Activated CD4-positive, alpha-beta T cell treated with anti-CD3 and anti-CD28 coated beads, Interleukin-2, amount 50 U/mL, for 4 hours (primary cell): ENCODE results near the gene CAPN8.

Experiments
- DNase-seq, 2 experiments: peaks; one replicate each; pipeline ENCODE4 v3.0.0-alpha.2; 2020

Gene CAPN8

DNA sequence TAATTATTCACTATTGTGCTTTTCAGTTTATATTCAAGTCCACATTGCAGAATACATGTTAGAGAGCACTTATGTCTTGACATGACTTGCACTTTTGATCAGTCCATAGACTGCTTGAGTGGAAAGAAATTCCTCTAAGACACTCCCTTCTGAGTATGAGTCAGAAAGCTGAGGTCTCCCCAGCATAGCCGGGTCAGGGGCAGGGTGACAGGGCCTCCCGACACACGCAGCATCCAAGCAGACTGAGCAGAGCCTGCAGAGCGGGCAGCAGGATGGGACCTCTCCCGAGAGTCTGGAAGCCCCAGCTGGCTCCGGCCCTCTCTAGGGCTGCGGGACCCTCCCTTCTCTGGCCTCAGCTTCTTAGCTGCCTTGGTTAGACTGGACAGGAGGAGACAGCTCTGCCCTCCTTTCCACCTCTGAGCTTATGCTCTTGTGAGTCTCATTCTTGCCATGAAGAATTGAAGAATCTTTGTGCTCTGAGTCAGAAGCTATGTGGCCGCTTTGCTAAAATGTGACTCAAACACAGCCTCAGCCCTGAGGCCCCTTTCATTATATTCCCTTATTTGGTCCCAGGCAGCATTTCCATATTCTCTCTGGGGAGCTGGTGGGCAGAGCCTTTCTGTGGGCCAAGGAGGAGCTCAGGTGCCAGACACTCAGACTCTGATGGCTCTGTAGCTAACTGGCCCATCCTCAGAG, 35.6 kb upstream of the CAPN8 start:
- DNase-seq, result no peak

DNA sequence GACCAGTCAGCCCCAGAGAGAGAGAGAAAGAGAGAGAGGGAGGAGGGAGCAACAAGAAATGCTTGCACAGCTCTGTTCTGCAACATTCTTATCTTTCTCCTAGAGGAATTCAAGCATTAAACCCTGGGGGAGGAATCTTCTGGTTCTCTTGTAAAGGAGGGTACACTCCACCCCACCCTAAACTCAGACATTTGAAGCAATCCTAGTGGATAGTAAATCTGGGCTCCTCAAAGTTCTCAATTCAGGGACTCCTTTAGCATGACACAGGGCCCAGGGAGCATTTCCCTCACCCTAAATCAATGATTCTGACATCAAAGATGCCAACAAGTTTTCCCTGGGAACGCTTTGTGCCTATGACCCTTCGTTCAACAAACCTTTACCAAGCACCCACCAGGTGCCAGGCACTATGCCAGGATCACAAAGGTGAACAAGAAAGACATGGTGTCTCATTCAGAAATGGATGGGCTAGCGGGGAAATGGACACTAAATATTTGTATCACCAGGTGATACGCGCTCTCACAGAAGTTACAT, 35.0 kb upstream of the CAPN8 start:
- no peak for DNase-seq

DNA sequence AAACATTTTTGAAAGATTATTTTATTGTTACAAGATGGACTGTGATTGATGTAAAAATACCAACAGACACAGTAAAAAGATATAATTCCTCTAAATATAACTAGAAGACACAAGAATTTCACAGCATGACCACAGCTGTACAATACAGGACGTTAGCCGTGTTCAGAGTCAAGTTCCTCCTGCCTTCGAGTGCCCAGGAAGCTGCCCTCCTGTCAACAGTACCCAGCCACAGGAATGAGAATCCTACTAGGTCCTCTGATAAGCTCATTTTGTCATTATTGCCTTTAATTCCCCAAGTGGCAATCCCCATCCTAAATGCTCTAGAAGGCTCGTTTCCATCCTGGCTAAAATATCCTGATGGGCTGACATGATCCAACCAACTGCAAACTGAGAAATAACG, 30.4 kb upstream of the CAPN8 start:
- DNase-seq, result no peak

DNA sequence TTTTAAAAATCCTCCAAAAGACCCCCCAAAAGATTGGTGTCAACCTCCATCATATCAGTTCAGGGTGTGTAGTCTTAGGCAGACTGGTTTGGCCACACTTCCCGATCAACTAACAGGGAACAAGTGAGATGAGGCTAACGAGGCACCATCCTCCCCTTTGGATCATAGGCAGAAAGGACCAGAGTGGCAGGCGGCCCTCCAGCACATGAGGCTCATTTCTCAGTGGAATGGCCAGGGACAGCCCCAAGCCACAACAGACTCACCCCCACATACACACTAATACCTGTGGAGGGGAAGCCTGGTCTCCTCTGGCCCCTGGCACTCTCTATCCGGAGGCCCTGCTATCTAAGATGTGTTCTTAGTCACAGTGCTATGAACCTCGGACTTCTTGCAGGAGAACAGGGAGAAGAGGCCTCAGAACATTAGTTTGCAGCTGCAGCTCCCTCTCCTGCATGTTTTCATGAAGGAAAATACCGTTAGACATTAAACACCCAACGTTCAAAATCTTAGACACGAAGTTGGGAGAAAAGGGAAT, 29.6 kb upstream of the CAPN8 start:
- no peak for DNase-seq

DNA sequence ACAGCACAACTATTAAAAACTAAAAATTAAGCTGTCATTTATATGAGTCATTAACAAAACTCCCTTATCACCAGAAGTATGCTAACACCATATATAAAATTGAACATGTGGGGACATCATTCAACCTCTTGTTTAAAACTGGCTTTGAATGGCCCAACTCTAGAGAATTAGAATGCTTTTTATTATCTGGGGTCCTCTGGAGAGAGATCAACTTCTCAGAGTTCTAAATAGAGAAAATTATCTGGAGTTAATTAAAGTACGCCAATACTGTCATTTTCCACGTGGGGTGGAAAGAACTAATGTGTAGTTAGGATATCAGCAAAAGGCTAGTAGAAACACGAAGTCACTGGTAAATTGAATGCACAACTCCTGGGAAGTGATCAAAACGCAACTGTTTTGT, 25.6 kb upstream of the CAPN8 start:
- DNase-seq, result no peak

DNA sequence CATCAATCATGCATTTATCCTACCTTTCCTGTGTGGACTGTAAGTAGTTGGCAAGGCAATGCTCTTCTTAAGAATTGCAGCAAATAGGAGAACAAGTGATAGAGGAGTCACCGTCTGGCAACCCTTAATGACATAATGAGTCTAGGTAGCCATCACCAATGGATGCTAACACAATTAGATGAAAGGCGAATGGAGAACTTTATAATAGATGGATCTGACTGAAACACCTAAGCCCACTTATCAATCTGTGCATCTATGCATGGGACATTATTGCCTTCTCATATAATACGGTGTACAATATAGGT, 18.9 kb upstream of the CAPN8 start:
- no peak for DNase-seq

DNA sequence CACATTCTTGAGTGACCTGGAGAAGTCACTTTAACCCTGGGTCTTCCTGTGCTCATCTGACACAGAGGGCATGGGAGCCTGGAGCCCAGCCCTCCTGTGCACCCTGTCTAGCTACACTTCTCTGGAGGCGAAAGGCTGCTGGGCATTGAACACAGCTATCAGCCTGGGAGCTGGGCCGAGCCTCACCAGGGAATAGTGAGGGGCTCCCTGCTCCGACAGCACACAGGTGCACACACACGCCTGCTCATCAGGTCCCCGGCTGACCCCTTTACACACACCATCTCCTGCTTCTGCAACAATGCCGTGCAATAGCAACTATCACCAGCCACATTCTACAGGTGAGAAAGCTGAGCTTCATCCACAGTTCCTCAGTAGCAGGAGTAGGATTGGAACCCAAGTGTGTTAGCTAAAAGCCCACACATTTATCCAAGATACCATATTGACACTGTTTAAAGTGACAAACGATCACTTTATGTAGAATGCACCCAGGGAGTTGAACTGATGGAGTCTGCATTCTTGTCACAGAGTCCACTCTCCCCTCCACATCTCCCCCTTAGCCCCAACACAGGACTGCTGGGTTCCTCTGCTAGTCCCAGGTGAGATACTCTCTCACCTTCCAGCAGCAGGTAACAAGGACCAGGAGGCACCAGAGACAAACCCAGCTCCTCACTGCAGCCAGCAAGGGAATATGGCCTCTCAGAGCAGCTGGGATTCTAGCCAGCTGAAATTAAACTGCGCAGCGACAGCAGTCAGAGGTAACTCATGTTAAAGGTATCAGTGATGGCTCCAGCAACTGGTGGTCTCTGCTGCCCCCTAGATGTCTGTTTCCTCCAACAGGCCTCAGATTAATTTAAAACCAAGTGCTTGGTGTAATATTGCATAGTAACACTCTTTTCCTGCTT, 18.3 kb upstream of the CAPN8 start:
- peak; percentile 53 to 55 for DNase-seq

DNA sequence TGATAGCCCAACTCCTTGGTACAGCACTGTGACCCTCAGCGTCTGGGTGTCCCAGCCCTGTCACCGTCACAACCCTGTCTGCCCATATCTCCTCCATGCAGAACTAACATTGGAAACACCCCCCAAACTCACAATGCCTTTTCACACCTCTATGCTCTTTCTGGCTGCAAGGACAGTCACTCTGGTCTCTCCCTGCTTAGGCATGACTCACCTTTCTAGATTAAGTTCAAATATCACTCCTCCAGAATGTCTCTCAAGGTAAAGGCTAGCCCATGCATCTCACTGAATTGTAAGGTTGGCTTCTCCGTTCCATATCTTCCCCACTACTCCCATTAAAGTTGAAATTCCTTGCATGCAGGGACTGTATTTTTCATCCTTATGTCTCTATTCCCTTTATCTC, 17.0 kb upstream of the CAPN8 start:
- no peak for DNase-seq

DNA sequence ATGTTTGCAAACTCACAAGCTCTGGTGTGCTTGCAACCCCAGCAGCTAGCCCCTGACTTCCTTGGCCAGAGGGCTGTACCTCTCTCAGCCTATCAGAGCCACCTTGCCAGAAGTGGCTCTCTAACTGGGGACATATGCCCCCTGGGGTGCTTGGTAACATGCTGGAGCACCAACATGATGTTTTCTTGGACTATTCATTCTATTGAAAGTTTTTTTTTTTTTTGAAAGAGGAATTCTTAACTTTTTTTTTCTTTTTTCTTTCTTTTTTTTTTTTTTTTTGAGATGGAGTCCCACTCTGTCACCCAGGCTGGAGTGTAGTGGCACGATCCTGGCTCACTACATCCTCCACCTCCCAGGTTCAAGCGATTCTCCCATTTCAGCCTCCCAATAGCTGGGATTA, 14.7 kb upstream of the CAPN8 start:
- DNase-seq, result no peak

DNA sequence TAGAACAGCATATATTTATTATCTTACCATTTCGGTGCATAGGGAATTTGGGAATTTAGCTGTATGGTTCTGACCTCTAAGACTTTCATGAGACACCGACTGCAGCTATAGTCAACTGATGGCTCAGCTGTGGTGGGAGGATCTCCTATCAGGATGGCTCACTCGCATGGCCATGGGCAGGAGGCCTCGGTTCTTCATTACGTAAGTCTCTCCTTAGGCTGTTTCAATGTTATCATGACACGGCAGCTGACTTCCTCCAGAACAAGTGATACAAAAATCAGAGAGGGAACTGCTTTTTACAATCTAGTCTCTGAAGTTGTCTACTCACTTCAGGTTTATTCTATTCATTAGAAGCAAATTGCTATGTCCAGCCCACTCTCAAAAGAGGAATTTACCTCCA, 13.3 kb upstream of the CAPN8 start:
- DNase-seq, result no peak

DNA sequence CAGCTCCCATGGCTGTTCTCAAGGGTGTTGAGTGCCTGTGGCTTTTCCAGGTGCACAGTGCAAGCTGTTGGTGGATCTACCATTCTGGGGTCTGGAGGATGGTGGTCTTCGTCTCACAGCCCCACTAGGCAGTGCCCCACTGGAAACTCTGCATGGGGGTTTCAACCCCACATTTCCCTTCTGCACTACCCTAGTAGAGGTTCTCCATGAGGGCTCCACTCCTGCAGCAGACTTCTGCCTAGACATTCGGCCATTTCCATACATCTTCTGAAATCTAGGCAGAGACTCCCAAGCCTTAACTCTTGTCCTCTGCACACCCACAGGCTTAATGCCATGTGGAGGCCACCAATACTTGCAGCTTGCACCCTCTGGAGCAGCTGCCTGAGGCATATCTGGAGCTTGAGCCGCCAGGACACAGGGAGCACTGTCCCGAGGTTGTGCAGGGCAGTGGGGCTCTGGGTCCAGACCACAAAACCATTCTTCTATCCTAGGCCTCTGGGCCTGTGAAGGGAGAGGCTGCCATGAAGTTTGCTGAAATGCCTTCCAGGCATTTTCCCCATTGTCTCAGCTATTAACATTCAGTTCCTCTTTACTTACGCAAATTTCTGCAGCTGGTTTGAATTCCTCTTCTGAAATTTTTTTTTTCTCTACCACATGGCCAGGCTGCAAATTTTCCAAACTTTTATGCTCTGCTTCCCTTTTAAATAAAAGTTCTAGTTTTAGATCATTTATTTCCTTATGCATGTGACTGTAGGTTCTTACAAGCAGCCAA, 8.8 kb upstream of the CAPN8 start:
- no peak for DNase-seq

DNA sequence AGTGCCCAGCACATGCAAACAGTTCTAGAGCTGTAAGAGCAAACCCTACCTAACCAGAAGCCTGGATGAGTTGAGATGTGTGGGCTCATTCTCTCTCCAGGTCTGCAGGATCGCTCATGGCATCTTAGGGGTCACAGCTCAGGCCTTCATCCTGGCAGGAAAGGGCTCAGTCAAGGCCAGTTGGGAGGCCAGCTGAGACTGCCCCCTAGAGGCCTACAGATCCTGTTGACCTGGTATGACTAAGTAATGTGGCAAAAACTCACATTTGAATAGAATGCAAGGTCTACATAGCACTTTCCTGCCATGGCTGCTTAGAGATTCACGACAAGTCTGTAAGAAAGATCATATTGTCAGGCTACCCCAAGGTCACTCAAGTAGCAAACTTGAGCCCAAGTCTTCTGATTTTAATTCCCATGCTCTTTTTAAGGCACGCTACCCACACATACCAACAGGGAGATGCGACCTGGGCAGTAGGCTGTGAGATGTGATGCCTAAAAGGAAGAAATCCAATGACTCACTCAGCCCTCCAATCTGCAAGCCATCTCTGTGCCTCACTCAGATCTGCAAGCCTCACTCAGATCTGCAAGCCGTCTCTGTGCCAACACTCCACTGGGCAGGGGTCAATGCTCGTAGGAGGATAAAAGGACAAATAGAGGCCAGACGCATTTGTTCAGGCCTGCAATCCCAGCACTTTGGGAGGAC, 5.1 kb upstream of the CAPN8 start:
- DNase-seq, result no peak

DNA sequence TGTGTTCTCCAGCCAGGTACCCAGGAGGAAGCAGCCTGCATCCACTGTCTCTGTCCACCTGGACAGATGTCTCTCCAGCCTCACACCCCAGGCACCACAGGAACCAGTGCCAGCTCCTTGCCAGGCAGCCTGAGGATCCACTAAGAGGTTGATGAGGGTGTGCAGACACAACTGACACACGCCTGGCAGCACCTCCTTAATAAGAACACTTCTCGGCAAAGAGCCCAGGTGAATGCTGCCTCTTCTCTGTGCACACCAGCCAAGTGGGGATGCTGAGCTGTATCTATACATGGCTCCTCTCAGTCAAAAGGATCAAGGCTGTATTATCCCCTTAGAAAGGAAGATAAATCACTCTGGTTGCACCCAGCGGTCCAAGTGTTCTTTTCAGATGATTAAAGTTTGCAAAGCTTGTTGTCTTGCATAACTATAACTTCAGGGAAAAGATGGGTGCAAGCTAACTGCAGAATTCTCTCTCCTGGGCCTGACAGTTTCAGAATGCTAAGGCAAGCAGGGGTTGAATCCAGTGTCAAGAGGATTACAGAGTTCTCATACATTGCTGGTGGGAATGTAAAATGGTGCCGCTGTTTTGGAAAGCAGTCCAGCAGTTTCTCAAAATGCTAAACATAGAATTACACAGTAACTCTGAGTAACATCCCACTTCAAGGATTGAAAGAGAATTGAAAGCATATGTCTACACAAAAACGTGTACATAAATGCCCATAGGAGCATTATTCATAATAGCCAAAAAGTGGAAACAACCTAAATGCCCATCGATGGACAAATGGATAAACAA, 3.7 kb upstream of the CAPN8 start:
- no peak for DNase-seq

DNA sequence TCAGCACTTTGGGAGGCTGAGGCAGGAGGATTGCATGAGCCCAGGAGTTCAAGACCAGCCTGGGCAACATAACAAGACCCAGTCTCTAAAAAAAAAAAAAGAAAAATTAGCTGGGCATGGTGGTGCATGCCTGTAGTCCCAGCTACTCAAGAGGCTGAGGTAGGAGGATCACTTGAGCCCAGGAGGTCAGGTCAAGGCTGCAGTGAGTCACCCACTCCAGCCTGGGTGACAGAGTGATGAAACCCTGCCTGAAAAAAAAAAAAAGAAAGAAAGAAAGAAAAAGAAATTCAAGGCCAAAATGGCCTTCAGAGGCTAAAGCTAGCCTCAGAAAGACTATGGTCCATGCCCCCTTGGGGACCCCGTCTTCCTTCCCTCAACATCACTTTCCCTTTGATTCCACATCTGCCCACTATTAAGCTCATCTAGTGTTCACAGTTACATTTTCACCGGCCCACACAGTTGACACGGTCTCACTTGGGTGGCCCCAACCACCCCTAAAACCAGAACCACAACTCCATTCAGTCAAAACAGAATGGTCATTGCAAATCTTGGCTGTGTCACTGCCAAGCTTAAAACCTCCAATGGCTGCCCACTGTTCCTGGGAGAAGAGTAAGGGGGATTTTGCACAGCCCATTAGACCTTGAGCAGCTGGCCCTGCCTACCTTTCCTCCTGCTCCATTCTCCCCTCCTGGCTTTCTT, 2.1 kb upstream of the CAPN8 start:
- DNase-seq, result no peak

DNA sequence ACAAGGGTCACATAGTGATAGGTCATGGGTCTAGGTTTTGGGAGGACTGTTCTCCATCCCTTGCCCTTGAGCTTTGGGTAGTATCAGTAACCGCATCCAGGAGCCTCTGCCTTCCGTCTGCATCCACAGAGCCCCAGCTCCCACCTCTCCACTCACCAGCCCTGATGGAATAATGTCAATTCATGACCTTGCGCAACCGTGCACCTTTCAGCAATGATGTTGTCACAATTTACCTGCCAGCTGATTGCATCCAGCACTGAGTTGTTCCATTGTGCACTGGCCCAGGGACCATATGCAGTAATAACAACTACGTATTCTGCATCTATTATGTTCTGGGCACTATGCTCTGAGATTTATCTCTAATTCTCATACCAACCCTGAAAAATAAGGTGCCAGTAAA, 1.4 kb downstream of the CAPN8 start:
- DNase-seq, result no peak

DNA sequence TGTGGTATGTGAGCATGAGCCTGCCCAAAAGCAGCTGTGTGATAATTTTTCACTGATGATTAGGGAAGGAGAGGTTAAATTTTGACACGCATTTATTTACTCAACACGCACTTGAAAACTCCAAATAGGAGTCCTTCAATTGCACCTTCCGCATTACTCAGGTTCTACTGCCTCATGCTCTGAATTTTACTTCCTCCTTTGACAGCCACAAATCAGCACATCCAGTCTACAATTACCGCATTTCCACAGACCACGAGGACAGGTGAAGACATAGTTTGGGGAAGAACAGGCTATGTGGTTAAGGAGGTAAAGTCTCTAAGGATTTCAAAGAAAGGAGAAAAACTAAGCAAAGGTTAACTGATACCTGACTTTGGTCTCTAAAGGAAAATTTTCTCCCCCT, 2.6 kb downstream of the CAPN8 start:
- no peak for DNase-seq

DNA sequence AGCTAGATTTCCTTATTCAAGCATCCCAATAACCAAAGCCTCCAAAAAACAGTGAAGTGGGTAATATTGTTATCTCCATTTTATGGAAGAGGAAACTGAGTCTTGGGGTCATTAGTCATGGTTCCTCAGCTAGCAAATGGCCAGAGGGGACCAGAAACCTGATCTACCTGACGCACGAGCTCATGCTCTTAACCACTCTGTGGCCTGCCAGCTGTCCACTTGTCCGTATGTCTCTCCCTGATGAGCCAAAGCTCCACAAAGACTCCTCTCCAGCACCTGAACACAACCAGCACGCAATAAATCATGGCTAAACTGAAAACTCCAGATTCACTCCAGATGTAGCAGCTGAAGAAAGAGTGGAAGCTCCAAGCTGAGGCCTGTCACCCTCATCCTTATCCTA, 5.8 kb downstream of the CAPN8 start:
- no peak for DNase-seq

DNA sequence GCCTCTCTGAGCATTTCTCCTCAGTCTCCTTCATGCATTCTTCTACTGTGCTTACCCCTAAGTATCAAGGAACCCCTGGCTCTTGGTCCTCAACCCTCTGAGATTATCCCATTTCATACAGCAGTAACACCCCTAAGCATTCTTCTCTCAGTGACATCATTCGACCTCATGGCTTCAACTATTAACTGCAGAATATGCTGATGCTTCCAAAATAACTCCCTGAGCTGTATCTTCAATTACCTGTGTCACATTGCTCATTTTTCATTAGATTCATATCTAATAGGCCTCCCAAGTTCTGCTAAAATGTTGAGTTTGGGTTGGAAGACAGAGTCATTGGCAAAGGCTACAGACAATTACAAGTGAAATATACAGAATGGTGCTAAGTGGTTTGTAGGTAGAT, 7.5 kb downstream of the CAPN8 start:
- DNase-seq, result no peak

DNA sequence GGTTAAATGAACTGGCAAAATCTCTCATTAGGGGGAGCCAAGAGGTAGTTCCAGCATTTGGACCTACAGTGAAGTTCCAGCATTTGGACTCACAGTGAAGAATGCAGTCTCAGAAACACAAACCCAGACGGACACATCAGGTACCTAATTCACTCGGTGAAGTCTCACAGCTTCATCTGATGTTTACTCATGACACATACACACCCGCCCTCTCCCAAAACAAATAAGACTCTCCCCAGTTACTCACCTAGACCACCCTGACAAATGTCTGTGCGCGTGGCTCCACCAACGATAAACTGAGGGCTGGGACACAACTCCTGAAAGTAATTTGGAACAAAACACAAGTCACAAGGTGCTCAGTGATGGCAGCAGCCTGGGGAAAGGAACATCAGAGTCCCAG, 11.4 kb downstream of the CAPN8 start:
- no peak for DNase-seq

DNA sequence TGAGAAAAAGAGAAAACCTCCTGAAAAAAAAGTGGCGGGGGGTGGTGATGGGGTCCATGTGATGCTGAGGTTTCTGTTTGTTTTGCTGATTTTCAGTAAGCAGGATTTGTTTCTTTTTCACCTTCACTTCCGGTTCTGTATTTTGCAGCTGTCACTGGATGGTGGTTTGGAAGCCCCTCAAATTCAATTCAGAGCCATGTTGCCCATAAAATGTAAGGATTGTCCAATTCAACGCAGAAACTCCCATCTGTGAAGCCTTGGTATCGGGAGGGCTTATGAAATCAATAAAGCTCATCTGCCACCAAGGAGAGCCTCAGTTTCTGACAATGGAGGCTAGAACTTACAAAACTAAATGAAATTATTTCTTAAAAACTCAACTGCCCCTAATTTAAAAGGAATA, 12.1 kb downstream of the CAPN8 start:
- no peak for DNase-seq

DNA sequence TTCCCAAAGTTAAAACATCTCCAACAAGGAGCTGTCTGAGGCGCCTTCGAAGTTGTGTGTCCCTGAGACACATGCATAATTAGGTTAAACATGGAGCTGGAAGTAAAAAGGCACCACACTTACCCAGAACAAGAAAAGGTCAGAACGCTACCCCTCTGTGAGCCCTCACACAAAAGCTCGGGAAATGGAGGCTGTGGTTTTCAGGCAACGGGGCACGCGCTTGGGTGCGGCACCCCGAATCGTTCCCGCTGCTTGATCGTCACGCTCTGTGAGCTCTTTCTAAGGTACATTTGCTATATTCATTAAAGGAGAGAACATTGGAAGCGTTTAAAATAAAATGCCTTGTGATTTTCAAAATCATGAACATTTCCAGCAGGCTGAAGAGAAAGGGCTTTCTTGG, 12.5 kb downstream of the CAPN8 start:
- no peak for DNase-seq
